ENCODE results near the gene PTGR2. TPM values are rescaled to one million over a fixed set of nuclear protein-coding genes. Genes with fewer than 3 reads are reported as not detected.
"Not testable (repeated sequence)": the region's sequence is repeated elsewhere in the genome, so short reads cannot be mapped to it uniquely, and the experiment has no call there.

Gene PTGR2
- total and polyA plus RNA-seq, 4 donors = 3.3 to 8.7 (median 5.4) TPM

DNA sequence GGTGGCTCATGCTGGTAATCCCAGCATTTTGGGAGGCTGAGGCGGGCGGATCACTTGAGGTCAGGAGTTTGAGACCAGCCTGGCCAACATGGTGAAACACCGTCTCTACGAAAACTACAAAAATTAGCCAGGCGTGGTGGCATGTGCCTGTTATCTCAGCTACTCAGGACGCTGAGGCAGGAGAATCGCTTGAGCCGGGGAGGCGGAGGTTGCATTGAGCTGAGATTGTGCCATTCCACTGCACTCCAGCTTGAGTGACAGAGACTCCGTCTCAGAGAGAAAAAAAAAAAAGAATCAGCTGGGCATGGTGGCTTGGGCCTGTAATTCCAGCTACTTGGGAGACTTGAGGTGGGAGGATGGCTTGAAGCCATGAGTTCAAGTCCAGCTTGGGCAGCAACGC lies 18.1 kb downstream of the PTGR2 start:
- H3K4me3 ChIP-seq (ENCODE audit: low read length in 2 of 2); H3K36me3 ChIP-seq (ENCODE audit: control insufficient read depth in 1 of 2, insufficient read depth in 2 of 2, low read length in 1 of 2); DNase-seq; H3K27ac ChIP-seq (ENCODE audit: low read depth in 1 of 2, low read length in 2 of 2); ATAC-seq (ENCODE audit: low FRiP score); H3K27me3 ChIP-seq (ENCODE audit: control insufficient read depth in 1 of 2, insufficient read depth in 2 of 2, low read length in 1 of 2); H3K4me1 ChIP-seq (ENCODE audit: control insufficient read depth in 1 of 2, insufficient read depth in 2 of 2, low read length in 2 of 2); intact Hi-C loops (cut with DNase I); H3K9me3 ChIP-seq (ENCODE audit: control insufficient read depth, low read length): not testable (repeated sequence)
- 92 to 95% methylated on average over 11 of the region's 11 CpGs for WGBS, 2 donors

DNA sequence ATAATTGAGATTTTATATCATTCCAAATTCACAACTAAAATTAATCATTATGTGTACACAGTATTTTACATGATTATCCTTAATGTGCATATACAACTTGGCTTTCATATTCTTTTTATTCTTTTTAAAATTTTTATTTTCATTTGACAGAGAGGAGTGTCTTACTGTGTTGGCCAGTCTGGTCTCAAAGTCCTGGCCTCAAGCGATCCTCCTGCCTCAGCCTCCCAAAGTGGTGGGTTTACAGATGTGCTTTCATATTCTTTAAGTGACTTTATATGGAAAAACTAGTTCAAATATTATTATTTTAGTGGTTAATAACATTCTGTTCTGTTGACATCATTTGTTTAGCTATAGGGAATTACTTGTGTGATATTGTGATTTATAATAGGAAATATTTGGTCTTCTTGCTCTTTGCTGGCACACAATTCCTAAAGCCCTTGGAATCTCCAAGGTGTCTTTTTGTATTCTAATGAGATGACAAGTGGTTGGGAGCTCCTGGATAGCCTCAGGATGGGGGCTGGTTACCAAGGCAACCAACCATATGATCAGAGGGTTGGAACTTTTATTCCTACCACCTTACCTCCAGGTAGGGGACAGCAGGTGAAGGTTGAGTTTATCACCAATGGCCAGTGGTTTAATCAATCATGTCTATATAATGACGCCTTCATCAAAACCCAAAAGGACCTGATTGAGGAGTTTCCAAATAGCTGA lies 19.0 kb downstream of the PTGR2 start:
- WGBS, 2 donors = 95 to 98% methylated on average over 2 of the region's 2 CpGs
- no peak for ATAC-seq (ENCODE audit: low FRiP score)
- no peaks in the 10 kb centered on the region for H3K36me3 ChIP-seq (ENCODE audit: control insufficient read depth in 1 of 2, insufficient read depth in 2 of 2, low read length in 1 of 2)

DNA sequence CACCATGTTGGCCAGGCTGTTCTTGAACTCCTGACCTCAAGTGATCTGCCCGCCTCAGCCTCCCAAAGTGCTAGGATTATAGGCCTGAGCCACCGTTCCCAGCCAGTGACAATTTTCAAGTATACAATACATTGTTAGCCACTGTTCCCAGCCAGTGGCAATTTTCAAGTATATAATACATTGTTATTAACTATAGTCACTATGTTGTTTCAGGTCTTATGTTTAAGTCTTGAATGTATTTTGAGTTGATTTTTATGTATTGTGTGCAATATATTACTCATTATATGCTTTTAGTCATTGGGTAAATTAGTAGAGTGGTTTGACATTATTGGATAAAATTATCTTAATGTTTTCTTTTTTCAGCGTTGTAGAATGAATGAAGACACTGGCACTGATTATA lies 22.0 kb downstream of the PTGR2 start:
- ATAC-seq (ENCODE audit: low FRiP score) = no peak
- intact Hi-C loops (cut with DNase I) = no loop called here
- H3K36me3 ChIP-seq (ENCODE audit: control insufficient read depth in 1 of 2, insufficient read depth in 2 of 2, low read length in 1 of 2) = no peaks in the 10 kb centered on the region
- no peaks in the 10 kb centered on the region for H3K9me3 ChIP-seq (ENCODE audit: control insufficient read depth, low read length)
- DNase-seq = no peak
- no peak overlapping the region for H3K27ac ChIP-seq (ENCODE audit: low read depth in 1 of 2, low read length in 2 of 2)
- 91 to 99% methylated on average over 3 of the region's 3 CpGs for WGBS, 2 donors
- H3K4me3 ChIP-seq (ENCODE audit: low read length in 2 of 2) = no peak overlapping the region
- H3K27me3 ChIP-seq (ENCODE audit: control insufficient read depth in 1 of 2, insufficient read depth in 2 of 2, low read length in 1 of 2) = no peaks in the 10 kb centered on the region
- no peaks in the 10 kb centered on the region for H3K4me1 ChIP-seq (ENCODE audit: control insufficient read depth in 1 of 2, insufficient read depth in 2 of 2, low read length in 2 of 2)

More for the DNA sequence above, 19.0 kb downstream of the PTGR2 start:
- Histone ChIP-seq H3K4me3 (ENCODE audit: low read length in 2 of 2) (no peak overlapping the region), H3K27me3 (ENCODE audit: control insufficient read depth in 1 of 2, insufficient read depth in 2 of 2, low read length in 1 of 2) (no peaks in the 10 kb centered on the region), H3K4me1 (ENCODE audit: control insufficient read depth in 1 of 2, insufficient read depth in 2 of 2, low read length in 2 of 2) (no peaks in the 10 kb centered on the region), H3K9me3 (ENCODE audit: control insufficient read depth, low read length) (no peaks in the 10 kb centered on the region), H3K27ac (ENCODE audit: low read depth in 1 of 2, low read length in 2 of 2) (no peak overlapping the region)
- intact Hi-C loops (cut with DNase I) = no loop called here
- DNase-seq = no peak

DNA sequence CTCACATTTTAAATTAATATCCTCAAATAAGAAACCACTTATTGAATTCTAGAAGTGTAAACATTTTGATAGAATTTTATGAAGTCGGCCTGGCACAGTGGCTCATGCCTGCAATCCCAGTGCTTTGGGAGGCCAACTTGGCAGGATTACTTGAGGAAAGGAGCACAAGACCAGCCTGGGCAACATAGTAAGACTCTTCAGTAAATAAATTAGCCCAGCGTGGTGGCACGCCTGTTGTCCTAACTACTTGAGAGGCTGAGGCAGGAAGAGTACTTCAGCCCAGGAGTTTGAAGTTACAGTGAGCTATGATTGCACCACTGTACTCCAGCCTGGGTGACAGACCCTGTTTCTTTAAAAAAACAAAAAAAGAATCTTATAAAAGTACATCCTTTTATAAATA lies 26.2 kb downstream of the PTGR2 start:
- Histone ChIP-seq H3K27ac (ENCODE audit: low read depth in 1 of 2, low read length in 2 of 2) (no peak overlapping the region), H3K4me1 (ENCODE audit: control insufficient read depth in 1 of 2, insufficient read depth in 2 of 2, low read length in 2 of 2) (no peaks in the 10 kb centered on the region), H3K36me3 (ENCODE audit: control insufficient read depth in 1 of 2, insufficient read depth in 2 of 2, low read length in 1 of 2) (no peaks in the 10 kb centered on the region), H3K4me3 (ENCODE audit: low read length in 2 of 2) (no peak overlapping the region), H3K27me3 (ENCODE audit: control insufficient read depth in 1 of 2, insufficient read depth in 2 of 2, low read length in 1 of 2) (no peaks in the 10 kb centered on the region), H3K9me3 (ENCODE audit: control insufficient read depth, low read length) (no peaks in the 10 kb centered on the region)
- WGBS, 2 donors = 77 to 86% methylated on average over 3 of the region's 3 CpGs
- intact Hi-C loops (cut with DNase I) = no loop called here
- ATAC-seq (ENCODE audit: low FRiP score) = no peak
- no peak for DNase-seq

DNA sequence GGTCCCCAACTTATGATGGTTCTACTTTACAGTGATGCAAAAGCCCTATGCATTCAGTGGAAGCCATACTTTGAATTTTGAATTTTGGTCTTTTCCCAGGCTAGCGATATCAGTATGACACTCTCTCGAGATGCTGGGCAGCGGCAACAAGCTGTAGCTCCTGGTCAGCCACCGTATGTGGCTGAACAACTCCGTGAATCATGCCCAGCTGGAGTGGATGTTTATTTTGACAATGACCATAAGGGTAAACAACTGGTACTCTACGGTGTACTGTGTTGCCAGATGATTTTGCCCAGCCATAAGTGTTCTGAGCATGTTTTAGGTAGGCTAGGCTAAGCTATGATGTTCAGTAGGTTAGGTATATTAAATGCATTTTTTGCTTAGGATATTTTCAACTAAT lies 26.8 kb downstream of the PTGR2 start:
- no peak overlapping the region for H3K4me3 ChIP-seq (ENCODE audit: low read length in 2 of 2)
- intact Hi-C loops (cut with DNase I) = no loop called here
- H3K27ac ChIP-seq (ENCODE audit: low read depth in 1 of 2, low read length in 2 of 2) = no peak overlapping the region
- DNase-seq = no peak
- no peaks in the 10 kb centered on the region for H3K27me3 ChIP-seq (ENCODE audit: control insufficient read depth in 1 of 2, insufficient read depth in 2 of 2, low read length in 1 of 2)
- 81 to 86% methylated on average over 6 of the region's 6 CpGs for whole genome bisulfite sequencing, 2 donors
- ATAC-seq (ENCODE audit: low FRiP score) = no peak
- no peaks in the 10 kb centered on the region for H3K9me3 ChIP-seq (ENCODE audit: control insufficient read depth, low read length)
- H3K36me3 ChIP-seq (ENCODE audit: control insufficient read depth in 1 of 2, insufficient read depth in 2 of 2, low read length in 1 of 2) = no peaks in the 10 kb centered on the region
- H3K4me1 ChIP-seq (ENCODE audit: control insufficient read depth in 1 of 2, insufficient read depth in 2 of 2, low read length in 2 of 2) = no peaks in the 10 kb centered on the region

DNA sequence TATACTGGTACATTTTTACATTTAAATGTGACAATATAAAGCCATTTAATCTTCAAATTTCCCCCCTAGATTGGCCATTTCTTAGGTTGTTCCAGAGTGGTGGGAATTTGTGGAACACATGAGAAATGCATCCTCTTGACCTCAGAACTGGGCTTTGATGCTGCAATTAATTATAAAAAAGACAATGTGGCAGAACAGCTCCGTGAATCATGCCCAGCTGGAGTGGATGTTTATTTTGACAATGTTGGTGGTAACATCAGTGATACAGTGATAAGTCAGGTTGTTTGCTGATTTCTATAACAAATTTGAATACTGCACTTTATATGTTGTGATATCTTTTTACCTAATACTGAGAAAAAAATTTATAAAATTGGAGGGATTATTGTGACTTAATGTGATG lies 27.4 kb downstream of the PTGR2 start:
- intact Hi-C loops (cut with DNase I) = no loop called here

DNA sequence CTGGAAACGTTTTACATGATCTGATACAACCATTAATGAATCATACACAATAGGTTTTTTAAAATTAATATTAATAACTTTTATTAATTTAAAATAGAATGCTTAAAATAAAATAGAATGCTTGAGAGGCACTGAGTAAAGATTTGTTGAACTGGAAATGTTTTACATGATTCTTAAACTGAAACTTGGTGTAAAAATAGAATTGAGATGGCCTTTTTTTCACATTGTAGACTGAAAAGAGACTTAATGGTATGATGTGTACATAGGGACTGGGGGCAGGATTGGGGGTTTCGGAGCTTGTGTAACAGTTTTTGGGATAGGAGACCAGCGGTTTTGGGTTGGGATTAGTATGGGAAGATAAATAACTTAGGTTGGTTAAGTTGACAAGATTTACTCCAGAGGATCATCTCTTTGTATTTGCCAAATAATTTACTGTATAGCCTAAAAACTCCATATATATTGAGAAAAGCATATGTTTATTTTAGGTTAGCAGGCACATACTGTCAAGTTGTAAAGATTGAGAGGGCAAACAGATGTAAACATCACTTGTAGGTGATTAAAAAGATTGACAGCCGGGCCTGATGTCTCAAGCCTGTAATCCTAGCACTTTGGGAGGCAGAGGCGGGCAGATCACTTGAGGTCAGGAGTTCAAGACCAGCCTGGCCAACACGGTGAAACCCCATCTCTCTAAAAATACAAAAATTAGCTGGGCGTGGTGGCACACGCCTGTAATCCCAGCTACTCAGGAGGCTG lies 33.0 kb downstream of the PTGR2 start:
- Histone ChIP-seq H3K4me3 (ENCODE audit: low read length in 2 of 2) (no peak overlapping the region), H3K27me3 (ENCODE audit: control insufficient read depth in 1 of 2, insufficient read depth in 2 of 2, low read length in 1 of 2) (no peaks in the 10 kb centered on the region), H3K36me3 (ENCODE audit: control insufficient read depth in 1 of 2, insufficient read depth in 2 of 2, low read length in 1 of 2) (no peaks in the 10 kb centered on the region), H3K9me3 (ENCODE audit: control insufficient read depth, low read length) (no peaks in the 10 kb centered on the region), H3K4me1 (ENCODE audit: control insufficient read depth in 1 of 2, insufficient read depth in 2 of 2, low read length in 2 of 2) (peaks cover 0 to 4% of the 10 kb centered on the region in 2 donors), H3K27ac (ENCODE audit: low read depth in 1 of 2, low read length in 2 of 2) (no peak overlapping the region)
- DNase-seq (no peak), ATAC-seq (ENCODE audit: low FRiP score) (no peak)
- 72 to 80% methylated on average over 8 of the region's 8 CpGs for WGBS, 2 donors
- intact Hi-C loops (cut with DNase I) = loop anchor here in 1 of 2 donors (5.0 kb wide), 2 partner anchors 32 to 162 kb away; partner anchors contain the start of gene PTGR2

More for the DNA sequence above, 27.4 kb downstream of the PTGR2 start:
- no peaks in the 10 kb centered on the region for H3K9me3 ChIP-seq (ENCODE audit: control insufficient read depth, low read length)
- H3K36me3 ChIP-seq (ENCODE audit: control insufficient read depth in 1 of 2, insufficient read depth in 2 of 2, low read length in 1 of 2) = no peaks in the 10 kb centered on the region
- no peaks in the 10 kb centered on the region for H3K27me3 ChIP-seq (ENCODE audit: control insufficient read depth in 1 of 2, insufficient read depth in 2 of 2, low read length in 1 of 2)
- DNase-seq (no peak), ATAC-seq (ENCODE audit: low FRiP score) (no peak)
- no peak overlapping the region for H3K4me3 ChIP-seq (ENCODE audit: low read length in 2 of 2)
- 61 to 82% methylated on average over 1 of the region's 1 CpG for WGBS, 2 donors
- H3K27ac ChIP-seq (ENCODE audit: low read depth in 1 of 2, low read length in 2 of 2) = no peak overlapping the region
- H3K4me1 ChIP-seq (ENCODE audit: control insufficient read depth in 1 of 2, insufficient read depth in 2 of 2, low read length in 2 of 2) = no peaks in the 10 kb centered on the region

DNA sequence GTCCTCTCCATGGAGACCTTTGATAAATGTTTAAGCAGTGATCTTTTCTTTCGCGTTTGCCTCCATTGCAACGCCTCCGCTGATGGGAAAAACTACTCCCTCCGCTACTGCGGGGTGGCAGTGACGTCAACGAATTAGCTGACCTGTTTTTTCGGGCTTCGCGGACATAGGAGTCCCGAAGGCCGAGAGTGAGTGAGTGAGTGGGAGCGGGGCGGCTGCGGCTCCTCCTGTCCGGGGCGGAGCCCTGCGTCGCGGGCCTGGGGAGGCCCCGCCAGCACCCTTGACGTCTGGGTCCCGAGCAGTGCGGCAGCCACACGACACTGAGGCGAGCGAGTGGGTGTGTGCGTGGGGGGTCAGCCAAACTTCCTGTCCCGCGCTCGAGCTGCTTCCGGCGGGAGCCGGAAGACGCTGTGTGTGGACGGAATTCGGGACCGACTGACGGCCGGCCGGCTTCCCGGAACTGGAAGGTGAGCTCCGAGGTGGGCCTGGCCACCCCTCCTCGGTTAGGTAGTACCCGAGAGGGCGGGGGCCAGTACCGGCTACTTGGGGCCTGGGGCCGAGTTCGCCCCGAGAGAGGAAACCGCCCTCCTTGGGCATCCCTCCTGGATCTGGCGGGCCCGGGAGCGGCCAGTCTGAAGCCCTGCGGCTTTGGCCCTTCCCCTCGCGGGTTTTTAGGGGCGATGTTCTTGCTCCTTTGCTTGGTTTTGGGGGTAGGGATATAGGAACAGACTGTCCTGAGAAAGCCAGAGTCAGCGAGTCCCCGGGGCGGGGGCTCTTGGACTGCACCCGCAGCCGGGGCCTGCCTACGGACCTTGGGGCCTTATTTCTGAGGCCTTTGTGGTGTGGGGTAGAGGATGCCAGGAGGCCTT lies 35.1 kb downstream of the PTGR2 start, which contains the start of gene ZNF410:
ZNF410 (plus strand) TSS at position 411 of the 869 bp plus-strand sequence. CDS start 5,317 bp downstream, outside the sequence.
- ATAC-seq (ENCODE audit: low FRiP score) = peak; percentile 99
- Histone ChIP-seq H3K36me3 (ENCODE audit: control insufficient read depth in 1 of 2, insufficient read depth in 2 of 2, low read length in 1 of 2) (no peaks in the 10 kb centered on the region), H3K4me1 (ENCODE audit: control insufficient read depth in 1 of 2, insufficient read depth in 2 of 2, low read length in 2 of 2) (peaks cover 0 to 4% of the 10 kb centered on the region in 2 donors), H3K9me3 (ENCODE audit: control insufficient read depth, low read length) (no peaks in the 10 kb centered on the region), H3K27ac (ENCODE audit: low read depth in 1 of 2, low read length in 2 of 2) (peak within 1 kb of the TSS; percentile 78 to 92), H3K27me3 (ENCODE audit: control insufficient read depth in 1 of 2, insufficient read depth in 2 of 2, low read length in 1 of 2) (no peaks in the 10 kb centered on the region), H3K4me3 (ENCODE audit: low read length in 2 of 2) (peak within 1 kb of the TSS; percentile 82 to 98)
- intact Hi-C loops (cut with DNase I) = loop anchor here in 1 of 2 donors (2.0 to 5.0 kb wide), 3 partner anchors 34 to 164 kb away; partner anchors contain the start of genes COQ6, FAM161B and PTGR2
- peak; percentile 97 for DNase-seq
- 0 to 1% methylated on average over 48 to 65 of the region's 65 CpGs for WGBS, 2 donors
